A549 (cell line): ENCODE results near the gene OCA2. TPM values are rescaled to one million over a fixed set of nuclear protein-coding genes. Genes with fewer than 3 reads are reported as not detected.

ENCODE experiments used
- ATAC-seq, 2 experiments: fragments of 200-7000 bp in 1 of 2; fragments of >200 bp in 1 of 2; cut with Nextera tagmentation in 1 of 2; cut with Tn5 transposase in 1 of 2; 3 replicates each; pipeline versions ENCODE4 v1.8.0 to v1.9.1; 2018 to 2020; ENCODE audit warnings: mild to moderate bottlenecking in 1 of 2, moderate library complexity in 1 of 2
- CTCF ChIA-PET: fragments of 300-600 bp; sonication (Branson Sonifier 250); formaldehyde crosslinking; extraction: SDS; loops from one replicate; lab custom pipeline; 2021; ENCODE audit warnings: antibody characterized with exemption, inconsistent platforms; lab: Yijun Ruan, JAX
- POLR2A ChIA-PET: fragments of 350-600 bp; formaldehyde crosslinking; extraction: SDS; loops from one replicate; lab custom pipeline; 2021; ENCODE audit warnings: antibody characterized with exemption, inconsistent platforms; lab: Yijun Ruan, JAX
- DNase-seq, 2 experiments: peaks; one replicate each; pipeline versions ENCODE4 v3.0.0 to v3.0.0-alpha.2; 2011 to 2016; ENCODE audit warnings: low read depth in 1 of 2, low spot score in 1 of 2
- FAIRE-seq: peaks from 2 replicates; lab custom pipeline; 2011; peaks lifted over from hg19 to GRCh38; lab: Jason Lieb, UNC
- H3K27ac ChIP-seq, 2 experiments: fragments of >200 bp; sonication (Bioruptor Twin); formaldehyde crosslinking; 3 replicates each; pipeline ENCODE4 v1.5.1; 2016 to 2017
- H3K4me1 ChIP-seq: fragments of >200 bp; sonication (Bioruptor Twin); formaldehyde crosslinking; 3 replicates; pipeline ENCODE4 v1.6.1; 2016
- H3K4me2 ChIP-seq: fragments of >200 bp; sonication (Bioruptor Twin); formaldehyde crosslinking; 3 replicates; pipeline ENCODE4 v1.6.1; 2016
- H3K4me3 ChIP-seq: fragments of >200 bp; sonication (Bioruptor Twin); formaldehyde crosslinking; 3 replicates; pipeline ENCODE4 v1.5.1; 2016
- H3K9me3 ChIP-seq: fragments of >200 bp; sonication (Bioruptor Twin); formaldehyde crosslinking; 3 replicates; pipeline ENCODE4 v1.6.1; 2016
- CBX2 ChIP-seq: fragments of 200-600 bp; sonication (generic); IDR thresholded peaks from 2 replicates; pipeline ENCODE4 v1.6.1; 2016; ENCODE audit warnings: low read depth, mild to moderate bottlenecking, borderline replicate concordance
- CBX8 ChIP-seq: fragments of 200-600 bp; sonication (generic); IDR thresholded peaks from 2 replicates; pipeline ENCODE4 v1.6.1; 2016
- CEBPB ChIP-seq, 2 experiments: fragments of >200 bp in 1 of 2; sonication (Bioruptor Twin) in 1 of 2; formaldehyde crosslinking in 1 of 2; IDR thresholded peaks; 2 replicates each; pipeline ENCODE4 v1.6.1; 2012 to 2016
- CHD2 ChIP-seq: fragments of 150-350 bp; IDR thresholded peaks from 2 replicates; pipeline ENCODE4 v1.6.1; 2014; ENCODE audit warnings: low read length; ENCODE audit not compliant: partially characterized antibody
- FOSB ChIP-seq: fragments of 250-450 bp; sonication (Bioruptor Pico); IDR thresholded peaks from 2 replicates; pipeline ENCODE4 v1.5.0; 2020; ENCODE audit warnings: mild to moderate bottlenecking, moderate library complexity
- FOXS1 ChIP-seq: fragments of 250-450 bp; sonication (Bioruptor Pico); IDR thresholded peaks from 2 replicates; pipeline ENCODE4 v1.5.0; 2020; ENCODE audit warnings: mild to moderate bottlenecking, moderate library complexity
- HOXB13 ChIP-seq: fragments of 250-450 bp; sonication (Bioruptor Pico); IDR thresholded peaks from 2 replicates; pipeline ENCODE4 v1.5.0; 2020; ENCODE audit warnings: low read depth, mild to moderate bottlenecking, moderate library complexity
- HOXB5 ChIP-seq: fragments of 250-450 bp; sonication (Bioruptor Pico); IDR thresholded peaks from 2 replicates; pipeline ENCODE4 v1.5.0; 2020; ENCODE audit warnings: mild to moderate bottlenecking, moderate library complexity
- JUNB ChIP-seq: fragments of >200 bp; sonication (Bioruptor Twin); formaldehyde crosslinking; IDR thresholded peaks from 2 replicates; pipeline ENCODE4 v1.6.1; 2016
- KDM1A ChIP-seq: fragments of 200-600 bp; sonication (generic); IDR thresholded peaks from 2 replicates; pipeline ENCODE4 v1.6.1; 2016; ENCODE audit warnings: low read depth, mild to moderate bottlenecking
- KDM5A ChIP-seq: fragments of 200-600 bp; sonication (generic); IDR thresholded peaks from 2 replicates; pipeline ENCODE4 v1.6.1; 2016; ENCODE audit warnings: antibody characterized with exemption, mild to moderate bottlenecking
- NFE2L2 ChIP-seq: fragments of 150-350 bp; conservative IDR thresholded peaks from 2 replicates; pipeline ENCODE4 v1.6.1; 2014; ENCODE audit warnings: low read length
- RARB ChIP-seq: fragments of 250-450 bp; sonication (Bioruptor Pico); IDR thresholded peaks from 2 replicates; pipeline ENCODE4 v1.8.0; 2021; ENCODE audit warnings: mild to moderate bottlenecking, moderate library complexity
- SMC3 ChIP-seq: fragments of >200 bp; sonication (Bioruptor Twin); formaldehyde crosslinking; IDR thresholded peaks from 3 replicates; pipeline ENCODE4 v1.6.1; 2018; ENCODE audit warnings: inconsistent platforms
- SREBF2 ChIP-seq: fragments of 450-650 bp; IDR thresholded peaks from 2 replicates; pipeline ENCODE4 v1.6.1; 2014; ENCODE audit warnings: mild to moderate bottlenecking, moderate library complexity
- ZC3H11A ChIP-seq: fragments of 450-650 bp; IDR thresholded peaks from 2 replicates; pipeline ENCODE4 v1.6.1; 2014; ENCODE audit warnings: antibody characterized with exemption, mild to moderate bottlenecking
- ZFP36 ChIP-seq: fragments of 450-650 bp; IDR thresholded peaks from 2 replicates; pipeline ENCODE4 v1.6.1; 2014; ENCODE audit warnings: borderline replicate concordance; ENCODE audit not compliant: partially characterized antibody
- WGBS: methylation state at CpG from one replicate; pipeline ENCODE4 v1.1.6; 2017; ENCODE audit errors: missing lambda C conversion rate; 5-methylcytosine and 5-hydroxymethylcytosine counted together
- polyA plus RNA-seq, 4 experiments: library from polyadenylated mRNA; depleted of rRNA in 3 of 4; stranded (reverse); fragments of >200 nt; fragmentation: RNase III in 1 of 4; extraction: RNeasy Plus Mini Kit Qiagen cat#74134 plus additional on column Dnase treatment in 1 of 4; gene quantifications; 2 replicates in 3 of 4; 3 replicates in 1 of 4; pipeline ENCODE4 v1.2.3, GENCODE V29; 2011 to 2017
- TF ChIP-seq, protein P1 (sequence below): fragments of 450-650 bp; IDR thresholded peaks from 2 replicates; pipeline ENCODE4 v1.6.1; 2014; ENCODE audit warnings: antibody characterized with exemption
- TF ChIP-seq, protein P2 (sequence below): IDR thresholded peaks from 2 replicates; pipeline ENCODE4 v1.6.1; 2012; ENCODE audit warnings: low read depth, borderline replicate concordance
- TF ChIP-seq, protein P3 (sequence below): IDR thresholded peaks from 2 replicates; pipeline ENCODE4 v1.6.1; 2012
- TF ChIP-seq, protein P4 (sequence below): fragments of 200-600 bp; sonication (generic); IDR thresholded peaks from 2 replicates; pipeline ENCODE4 v1.6.1; 2016; ENCODE audit warnings: antibody characterized with exemption, mild to moderate bottlenecking, moderate library complexity
- TF ChIP-seq, protein P5 (sequence below): fragments of 250-450 bp; sonication (Bioruptor Pico); IDR thresholded peaks from 2 replicates; pipeline ENCODE4 v1.5.0; 2021; ENCODE audit warnings: mild to moderate bottlenecking, moderate library complexity, borderline replicate concordance
- TF ChIP-seq, protein P6 (sequence below): fragments of >200 bp; sonication (Bioruptor Twin); formaldehyde crosslinking; IDR thresholded peaks from 3 replicates; pipeline ENCODE4 v1.5.1; 2016

Gene OCA2
- polyA plus RNA-seq, 2 of the 4 experiments (the other 2 are of a cell fraction), result 0.17 to 0.25 TPM

DNA sequence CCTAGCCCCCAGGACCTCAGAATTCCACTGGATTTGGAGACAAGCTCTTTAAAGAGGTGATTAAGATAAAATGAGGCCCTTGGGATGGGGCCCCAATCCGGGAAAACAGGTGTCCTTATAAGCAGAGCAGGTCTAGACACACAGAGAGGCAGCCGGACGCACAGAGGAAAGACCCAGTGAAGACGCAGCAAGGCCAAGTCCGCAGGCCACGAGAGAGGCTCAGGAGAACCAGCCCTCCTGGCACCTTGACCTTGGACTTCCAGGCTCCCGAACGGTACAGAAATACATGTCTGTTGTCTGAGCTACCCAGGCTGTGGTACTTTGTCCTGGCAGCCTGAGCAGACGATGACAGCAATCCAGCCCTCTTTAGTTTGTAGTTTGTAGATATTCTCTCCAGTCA lies 324.5 kb downstream of the OCA2 start:
- FAIRE-seq (no peak), ATAC-seq (no peak), DNase-seq (no peak)
- H3K4me1 ChIP-seq, result no peaks in the 10 kb centered on the region
- POLR2A ChIA-PET, result no interaction called here
- no peak overlapping the region for H3K4me3 ChIP-seq
- WGBS, result 48% methylated on average over 9 of the region's 9 CpGs
- CTCF ChIA-PET, result interaction anchor here (0.7 kb wide), 1 partner anchor 861 kb away, joined by 3 read pairs; no protein-coding TSS in a partner anchor
- no peak overlapping the region for H3K27ac ChIP-seq
- no peaks in the 10 kb centered on the region for H3K9me3 ChIP-seq
- H3K4me2 ChIP-seq, result no peak overlapping the region
- TF ChIP-seq RARB (CRISPR knock-in tag) (no peak), CBX8 (no peak), HOXB5 (no peak), SMC3 (no peak), FOSB (CRISPR knock-in tag) (no peak), KDM5A (no peak), CHD2 (no peak), JUNB (no peak), FOXS1 (CRISPR knock-in tag) (no peak), CEBPB (IDR thresholded peaks at IDR 0.05) (no peak), CBX2 (no peak)
- TF ChIP-seq, protein P1, sequence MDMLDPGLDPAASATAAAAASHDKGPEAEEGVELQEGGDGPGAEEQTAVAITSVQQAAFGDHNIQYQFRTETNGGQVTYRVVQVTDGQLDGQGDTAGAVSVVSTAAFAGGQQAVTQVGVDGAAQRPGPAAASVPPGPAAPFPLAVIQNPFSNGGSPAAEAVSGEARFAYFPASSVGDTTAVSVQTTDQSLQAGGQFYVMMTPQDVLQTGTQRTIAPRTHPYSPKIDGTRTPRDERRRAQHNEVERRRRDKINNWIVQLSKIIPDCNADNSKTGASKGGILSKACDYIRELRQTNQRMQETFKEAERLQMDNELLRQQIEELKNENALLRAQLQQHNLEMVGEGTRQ, result no peak
- TF ChIP-seq, protein P2, sequence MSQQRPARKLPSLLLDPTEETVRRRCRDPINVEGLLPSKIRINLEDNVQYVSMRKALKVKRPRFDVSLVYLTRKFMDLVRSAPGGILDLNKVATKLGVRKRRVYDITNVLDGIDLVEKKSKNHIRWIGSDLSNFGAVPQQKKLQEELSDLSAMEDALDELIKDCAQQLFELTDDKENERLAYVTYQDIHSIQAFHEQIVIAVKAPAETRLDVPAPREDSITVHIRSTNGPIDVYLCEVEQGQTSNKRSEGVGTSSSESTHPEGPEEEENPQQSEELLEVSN, result no peak
- TF ChIP-seq, protein P3, sequence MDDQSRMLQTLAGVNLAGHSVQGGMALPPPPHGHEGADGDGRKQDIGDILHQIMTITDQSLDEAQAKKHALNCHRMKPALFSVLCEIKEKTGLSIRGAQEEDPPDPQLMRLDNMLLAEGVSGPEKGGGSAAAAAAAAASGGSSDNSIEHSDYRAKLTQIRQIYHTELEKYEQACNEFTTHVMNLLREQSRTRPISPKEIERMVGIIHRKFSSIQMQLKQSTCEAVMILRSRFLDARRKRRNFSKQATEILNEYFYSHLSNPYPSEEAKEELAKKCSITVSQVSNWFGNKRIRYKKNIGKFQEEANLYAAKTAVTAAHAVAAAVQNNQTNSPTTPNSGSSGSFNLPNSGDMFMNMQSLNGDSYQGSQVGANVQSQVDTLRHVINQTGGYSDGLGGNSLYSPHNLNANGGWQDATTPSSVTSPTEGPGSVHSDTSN, result no peak
- TF ChIP-seq, protein P4, sequence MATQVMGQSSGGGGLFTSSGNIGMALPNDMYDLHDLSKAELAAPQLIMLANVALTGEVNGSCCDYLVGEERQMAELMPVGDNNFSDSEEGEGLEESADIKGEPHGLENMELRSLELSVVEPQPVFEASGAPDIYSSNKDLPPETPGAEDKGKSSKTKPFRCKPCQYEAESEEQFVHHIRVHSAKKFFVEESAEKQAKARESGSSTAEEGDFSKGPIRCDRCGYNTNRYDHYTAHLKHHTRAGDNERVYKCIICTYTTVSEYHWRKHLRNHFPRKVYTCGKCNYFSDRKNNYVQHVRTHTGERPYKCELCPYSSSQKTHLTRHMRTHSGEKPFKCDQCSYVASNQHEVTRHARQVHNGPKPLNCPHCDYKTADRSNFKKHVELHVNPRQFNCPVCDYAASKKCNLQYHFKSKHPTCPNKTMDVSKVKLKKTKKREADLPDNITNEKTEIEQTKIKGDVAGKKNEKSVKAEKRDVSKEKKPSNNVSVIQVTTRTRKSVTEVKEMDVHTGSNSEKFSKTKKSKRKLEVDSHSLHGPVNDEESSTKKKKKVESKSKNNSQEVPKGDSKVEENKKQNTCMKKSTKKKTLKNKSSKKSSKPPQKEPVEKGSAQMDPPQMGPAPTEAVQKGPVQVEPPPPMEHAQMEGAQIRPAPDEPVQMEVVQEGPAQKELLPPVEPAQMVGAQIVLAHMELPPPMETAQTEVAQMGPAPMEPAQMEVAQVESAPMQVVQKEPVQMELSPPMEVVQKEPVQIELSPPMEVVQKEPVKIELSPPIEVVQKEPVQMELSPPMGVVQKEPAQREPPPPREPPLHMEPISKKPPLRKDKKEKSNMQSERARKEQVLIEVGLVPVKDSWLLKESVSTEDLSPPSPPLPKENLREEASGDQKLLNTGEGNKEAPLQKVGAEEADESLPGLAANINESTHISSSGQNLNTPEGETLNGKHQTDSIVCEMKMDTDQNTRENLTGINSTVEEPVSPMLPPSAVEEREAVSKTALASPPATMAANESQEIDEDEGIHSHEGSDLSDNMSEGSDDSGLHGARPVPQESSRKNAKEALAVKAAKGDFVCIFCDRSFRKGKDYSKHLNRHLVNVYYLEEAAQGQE, result no peak
- TF ChIP-seq, protein P5, sequence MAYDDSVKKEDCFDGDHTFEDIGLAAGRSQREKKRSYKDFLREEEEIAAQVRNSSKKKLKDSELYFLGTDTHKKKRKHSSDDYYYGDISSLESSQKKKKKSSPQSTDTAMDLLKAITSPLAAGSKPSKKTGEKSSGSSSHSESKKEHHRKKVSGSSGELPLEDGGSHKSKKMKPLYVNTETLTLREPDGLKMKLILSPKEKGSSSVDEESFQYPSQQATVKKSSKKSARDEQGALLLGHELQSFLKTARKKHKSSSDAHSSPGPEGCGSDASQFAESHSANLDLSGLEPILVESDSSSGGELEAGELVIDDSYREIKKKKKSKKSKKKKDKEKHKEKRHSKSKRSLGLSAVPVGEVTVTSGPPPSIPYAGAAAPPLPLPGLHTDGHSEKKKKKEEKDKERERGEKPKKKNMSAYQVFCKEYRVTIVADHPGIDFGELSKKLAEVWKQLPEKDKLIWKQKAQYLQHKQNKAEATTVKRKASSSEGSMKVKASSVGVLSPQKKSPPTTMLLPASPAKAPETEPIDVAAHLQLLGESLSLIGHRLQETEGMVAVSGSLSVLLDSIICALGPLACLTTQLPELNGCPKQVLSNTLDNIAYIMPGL (CRISPR knock-in tag), result no peak
- TF ChIP-seq, protein P6, sequence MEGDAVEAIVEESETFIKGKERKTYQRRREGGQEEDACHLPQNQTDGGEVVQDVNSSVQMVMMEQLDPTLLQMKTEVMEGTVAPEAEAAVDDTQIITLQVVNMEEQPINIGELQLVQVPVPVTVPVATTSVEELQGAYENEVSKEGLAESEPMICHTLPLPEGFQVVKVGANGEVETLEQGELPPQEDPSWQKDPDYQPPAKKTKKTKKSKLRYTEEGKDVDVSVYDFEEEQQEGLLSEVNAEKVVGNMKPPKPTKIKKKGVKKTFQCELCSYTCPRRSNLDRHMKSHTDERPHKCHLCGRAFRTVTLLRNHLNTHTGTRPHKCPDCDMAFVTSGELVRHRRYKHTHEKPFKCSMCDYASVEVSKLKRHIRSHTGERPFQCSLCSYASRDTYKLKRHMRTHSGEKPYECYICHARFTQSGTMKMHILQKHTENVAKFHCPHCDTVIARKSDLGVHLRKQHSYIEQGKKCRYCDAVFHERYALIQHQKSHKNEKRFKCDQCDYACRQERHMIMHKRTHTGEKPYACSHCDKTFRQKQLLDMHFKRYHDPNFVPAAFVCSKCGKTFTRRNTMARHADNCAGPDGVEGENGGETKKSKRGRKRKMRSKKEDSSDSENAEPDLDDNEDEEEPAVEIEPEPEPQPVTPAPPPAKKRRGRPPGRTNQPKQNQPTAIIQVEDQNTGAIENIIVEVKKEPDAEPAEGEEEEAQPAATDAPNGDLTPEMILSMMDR, result no peak

DNA sequence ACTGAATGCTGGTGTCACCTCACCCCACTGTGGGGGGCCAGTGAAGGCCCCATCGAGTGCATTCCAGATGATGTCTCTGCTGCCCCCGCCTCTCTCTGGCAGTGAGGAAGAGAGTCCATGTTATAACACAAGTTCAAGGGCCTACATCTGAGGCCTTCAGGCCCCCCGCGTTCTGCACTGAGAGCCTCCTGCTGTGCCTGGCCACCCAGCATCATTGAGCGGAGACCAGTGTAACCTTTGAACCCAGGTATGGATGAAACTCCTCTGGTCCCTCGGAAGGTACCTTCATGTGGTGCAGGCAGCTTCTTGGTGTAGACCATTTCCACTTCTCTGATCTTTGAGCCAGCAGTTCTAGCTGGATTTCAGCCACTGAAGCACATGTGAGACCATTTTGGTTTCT lies 324.9 kb downstream of the OCA2 start:
- no peak for DNase-seq
- TF ChIP-seq HOXB13 (CRISPR knock-in tag) (no peak), NFE2L2 (no peak), ZFP36 (no peak), KDM1A (no peak), SREBF2 (no peak), ZC3H11A (no peak)
- TF ChIP-seq, protein P1, result no peak
- ATAC-seq, result no peak
- Histone ChIP-seq H3K4me3 (no peak overlapping the region), H3K4me1 (no peaks in the 10 kb centered on the region), H3K27ac (no peak overlapping the region), H3K4me2 (no peak overlapping the region), H3K9me3 (no peaks in the 10 kb centered on the region)
- ChIA-PET CTCF (no interaction called here), POLR2A (no interaction called here)
- FAIRE-seq, result no peak
- WGBS, result 46% methylated on average over 6 of the region's 6 CpGs
